NB4 (cell line): ENCODE measurements around the gene USP27X.

Source experiments
- CTCF ChIP-seq: IDR thresholded peaks from one replicate; pipeline ENCODE4 v1.5.1; 2012; ENCODE audit warnings: low read depth, low read length
- MAX ChIP-seq: IDR thresholded peaks from 2 replicates; pipeline ENCODE4 v1.6.1; 2011; ENCODE audit warnings: low read depth, low read length
- MYC ChIP-seq: IDR thresholded peaks from 2 replicates; pipeline ENCODE4 v1.6.1; 2011; ENCODE audit warnings: low read depth, low read length
- POLR2A ChIP-seq: IDR thresholded peaks from 2 replicates; pipeline ENCODE4 v1.6.1; 2011; ENCODE audit warnings: mild to moderate bottlenecking; ENCODE audit not compliant: insufficient read length; ENCODE audit errors: extremely low read depth

- no peak for TF ChIP-seq CTCF
- TF ChIP-seq MAX, result no peak
- no peak for TF ChIP-seq POLR2A
- TF ChIP-seq MYC, result no peak
Observed at GRCh38 chrX:49862093-49862492, 17.2 kb upstream of the USP27X start.
